ENCODE measurements around the gene TMEM121.

Gene TMEM121

GRCh38 chr14:105486974-105487448 is 39.4 kb upstream of the TMEM121 start:
- no peak for TF ChIP-seq CTCF (IDR thresholded peaks at IDR 0.05)
- H3K36me3 Mint-ChIP-seq (ENCODE audit: low read depth), result no peaks in the 10 kb centered on the region
- H3K27ac Mint-ChIP-seq, result no peak overlapping the region
- peak; percentile 59 for DNase-seq
- peak overlapping the region; percentile 47 for H3K4me3 Mint-ChIP-seq
- H3K9me3 Mint-ChIP-seq, result no peaks in the 10 kb centered on the region
- peaks cover 63% of the 10 kb centered on the region for H3K27me3 Mint-ChIP-seq (ENCODE audit: low read depth, poor library complexity)
- H3K4me1 Mint-ChIP-seq, result peaks cover 29% of the 10 kb centered on the region

GRCh38 chr14:105487449-105487985 is 38.9 kb upstream of the TMEM121 start:
- DNase-seq, result peak; percentile 45
- H3K27ac Mint-ChIP-seq, result no peak overlapping the region
- peaks cover 58% of the 10 kb centered on the region for H3K27me3 Mint-ChIP-seq (ENCODE audit: low read depth, poor library complexity)
- peak overlapping the region; percentile 32 for H3K4me3 Mint-ChIP-seq
- no peak for TF ChIP-seq CTCF (IDR thresholded peaks at IDR 0.05)
- H3K4me1 Mint-ChIP-seq, result peaks cover 24% of the 10 kb centered on the region
- no peaks in the 10 kb centered on the region for H3K9me3 Mint-ChIP-seq
- H3K36me3 Mint-ChIP-seq (ENCODE audit: low read depth), result no peaks in the 10 kb centered on the region

GRCh38 chr14:105487986-105488777 is 38.2 kb upstream of the TMEM121 start:
- H3K9me3 Mint-ChIP-seq, result no peaks in the 10 kb centered on the region
- TF ChIP-seq CTCF (IDR thresholded peaks at IDR 0.05), result no peak
- DNase-seq, result no peak
- no peak overlapping the region for H3K27ac Mint-ChIP-seq
- H3K4me3 Mint-ChIP-seq, result no peak overlapping the region
- peaks cover 54% of the 10 kb centered on the region for H3K27me3 Mint-ChIP-seq (ENCODE audit: low read depth, poor library complexity)
- H3K36me3 Mint-ChIP-seq (ENCODE audit: low read depth), result no peaks in the 10 kb centered on the region
- H3K4me1 Mint-ChIP-seq, result peaks cover 23% of the 10 kb centered on the region

- DNase-seq, result peak; percentile 16
- peak overlapping the region; percentile 79 for H3K4me3 Mint-ChIP-seq
- no peak overlapping the region for H3K27ac Mint-ChIP-seq
These were observed 37.4 kb upstream of the TMEM121 start for GRCh38 chr14:105488781-105489541.

More at GRCh38 chr14:105488781-105489541, 37.4 kb upstream of the TMEM121 start:
- TF ChIP-seq CTCF (IDR thresholded peaks at IDR 0.05), result no peak
- Mint-ChIP-seq H3K27me3 (ENCODE audit: low read depth, poor library complexity) (peaks cover 49% of the 10 kb centered on the region), H3K36me3 (ENCODE audit: low read depth) (no peaks in the 10 kb centered on the region), H3K9me3 (no peaks in the 10 kb centered on the region), H3K4me1 (peaks cover 23% of the 10 kb centered on the region)

Data from nephron progenitor cell (in vitro differentiated cells).